SK-N-SH treated with all-trans-retinoic acid at 6 μM for 48 hours (cell line): Measurements from ENCODE around the gene C17orf100.
"Not testable (repeated sequence)": the region's sequence is repeated elsewhere in the genome, so short reads cannot be mapped to it uniquely, and the experiment has no call there.

ENCODE experiments used
- ARNTL ChIP-seq: fragments of 450-650 bp; formaldehyde crosslinking; IDR thresholded peaks from 2 replicates; pipeline ENCODE4 v1.5.0; 2020; ENCODE audit warnings: low read depth, mild to moderate bottlenecking, moderate library complexity, borderline replicate concordance
- CREB5 ChIP-seq: fragments of 250-450 bp; sonication (Bioruptor Pico); IDR thresholded peaks from 2 replicates; pipeline ENCODE4 v1.5.1; 2020; ENCODE audit warnings: low read depth, mild to moderate bottlenecking, moderate library complexity
- CSDC2 ChIP-seq: fragments of 250-450 bp; sonication (Bioruptor Pico); IDR thresholded peaks from 2 replicates; pipeline ENCODE4 v1.5.0; 2020; ENCODE audit warnings: mild to moderate bottlenecking, moderate library complexity
- CSRNP3 ChIP-seq: fragments of 250-450 bp; sonication (Bioruptor Pico); IDR thresholded peaks from 2 replicates; pipeline ENCODE4 v1.5.1; 2021; ENCODE audit warnings: mild to moderate bottlenecking, moderate library complexity
- ESRRG ChIP-seq: fragments of 250-450 bp; sonication (Bioruptor Pico); IDR thresholded peaks from 2 replicates; pipeline ENCODE4 v1.6.1; 2021; ENCODE audit warnings: mild to moderate bottlenecking
- PATZ1 ChIP-seq: fragments of 250-450 bp; sonication (Bioruptor Pico); IDR thresholded peaks from 2 replicates; pipeline ENCODE4 v1.8.0; 2020; ENCODE audit warnings: mild to moderate bottlenecking, moderate library complexity, borderline replicate concordance
- POU6F1 ChIP-seq: fragments of 250-450 bp; sonication (Bioruptor Pico); IDR thresholded peaks from 2 replicates; pipeline ENCODE4 v1.8.0; 2021; ENCODE audit warnings: low read depth, mild to moderate bottlenecking, moderate library complexity, borderline replicate concordance
- PPARA ChIP-seq: fragments of 250-450 bp; sonication (Bioruptor Pico); IDR thresholded peaks from 2 replicates; pipeline ENCODE4 v1.5.0; 2020; ENCODE audit warnings: mild to moderate bottlenecking, borderline replicate concordance
- TCF4 ChIP-seq: fragments of 250-450 bp; sonication (Bioruptor Pico); IDR thresholded peaks from 2 replicates; pipeline ENCODE4 v1.8.0; 2021; ENCODE audit warnings: mild to moderate bottlenecking, moderate library complexity, borderline replicate concordance
- ZFP3 ChIP-seq: fragments of 250-450 bp; sonication (Bioruptor Pico); IDR thresholded peaks from 2 replicates; pipeline ENCODE4 v1.5.0; 2020; ENCODE audit warnings: mild to moderate bottlenecking, moderate library complexity
- ZNF70 ChIP-seq: fragments of 450-650 bp; formaldehyde crosslinking; IDR thresholded peaks from 2 replicates; pipeline ENCODE4 v1.5.0; 2020; ENCODE audit warnings: mild to moderate bottlenecking, moderate library complexity
- ZNF8 ChIP-seq: fragments of 450-650 bp; formaldehyde crosslinking; IDR thresholded peaks from 2 replicates; pipeline ENCODE4 v1.5.0; 2020; ENCODE audit warnings: mild to moderate bottlenecking, moderate library complexity

GRCh38 chr17:6663200-6663599 is 11.6 kb downstream of the C17orf100 start:
- TF ChIP-seq CSRNP3 (CRISPR knock-in tag); CREB5 (CRISPR knock-in tag); PPARA (CRISPR knock-in tag); PATZ1; ZNF8; POU6F1 (CRISPR knock-in tag); TCF4 (CRISPR knock-in tag); CSDC2; ZNF70 (CRISPR knock-in tag); ARNTL; ESRRG (CRISPR knock-in tag); ZFP3 (CRISPR knock-in tag): not testable (repeated sequence)
